Measurements from ENCODE around the gene C13orf46. TPM values are rescaled to one million over a fixed set of nuclear protein-coding genes. Genes with fewer than 3 reads are reported as not detected.

Gene C13orf46
- total and polyA plus RNA-seq, 2 donors (not counting 1 experiment from before 2014, with no cell fraction given) = 1.4 to 4.8 TPM

DNA sequence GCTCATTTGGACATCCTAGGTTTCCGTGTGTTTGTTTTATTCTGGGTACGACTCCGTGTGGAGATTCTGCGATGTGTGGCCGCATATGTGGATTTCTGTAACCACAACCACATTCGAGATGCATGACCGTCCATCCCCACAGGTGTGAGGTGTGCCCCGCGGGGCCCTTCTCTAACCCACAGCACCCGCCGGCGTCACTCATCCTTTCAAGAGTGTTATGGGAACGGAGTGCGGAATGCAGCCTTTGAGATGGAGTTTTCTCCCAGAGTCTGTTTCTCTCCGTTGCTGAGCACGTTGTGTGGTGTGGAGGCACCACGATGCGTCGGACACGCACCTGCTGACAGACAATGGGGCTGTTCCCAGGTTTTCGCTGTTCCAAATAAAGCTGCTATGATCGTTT is 40.0 kb downstream of the C13orf46 start:
- H3K27me3 Mint-ChIP-seq = peaks cover 41% of the 10 kb centered on the region

DNA sequence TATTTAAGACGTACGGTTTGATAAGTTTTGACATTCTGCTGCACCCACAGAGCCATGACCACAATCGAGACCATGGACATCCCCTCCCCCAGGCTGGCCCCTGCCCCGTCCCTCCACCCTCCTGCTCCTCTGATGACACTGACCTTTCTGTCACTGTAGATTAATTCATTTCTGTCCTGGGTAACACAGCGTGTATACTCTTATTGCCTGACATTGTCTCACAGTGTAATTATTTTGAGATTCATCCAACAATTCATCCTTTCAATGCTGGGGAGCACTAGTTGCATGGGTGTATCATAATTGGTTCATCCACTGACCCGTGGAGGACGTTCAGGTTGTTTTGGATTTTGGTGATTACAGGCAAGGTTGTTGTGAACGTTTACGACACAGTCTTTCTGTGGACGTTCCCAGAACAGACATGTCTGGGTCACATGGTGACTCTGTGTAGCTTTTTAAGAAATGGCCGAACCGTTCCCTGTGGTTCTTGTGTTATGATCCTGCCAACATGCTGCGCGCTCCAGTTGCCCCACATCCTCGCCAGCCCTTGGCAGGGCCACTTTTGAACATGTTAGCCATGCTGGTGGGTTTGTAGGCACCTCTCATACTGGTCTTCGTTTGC is 41.9 kb downstream of the C13orf46 start:
- ChIA-PET CTCF (no interaction called here), POLR2A (no interaction called here)
- Histone ChIP-seq H3K27me3 (replicated peaks in 1 of 4; ENCODE audit: control extremely low read depth in 1 of 4, control insufficient read depth in 3 of 4, insufficient read depth in 4 of 4, low read length in 3 of 4) (peaks cover 0 to 10% (median 1%) of the 10 kb centered on the region in 4 experiments), H3K27ac (ENCODE audit: low read length in 2 of 2) (no peak overlapping the region), H3K79me2 (ENCODE audit: control insufficient read depth, insufficient read depth, low read length) (no peaks in the 10 kb centered on the region), H3K36me3 (replicated peaks in 1 of 2; ENCODE audit: control extremely low read depth in 1 of 2, control insufficient read depth in 1 of 2, extremely low read depth in 1 of 2, insufficient read depth in 2 of 2, low read length in 1 of 2) (no peaks in the 10 kb centered on the region), H3K4me1 (ENCODE audit: control insufficient read depth in 2 of 2, insufficient read depth in 2 of 2, low read length in 2 of 2) (no peaks in the 10 kb centered on the region), H3K9me3 (ENCODE audit: control extremely low read depth in 1 of 3, control insufficient read depth in 2 of 3, insufficient read depth in 1 of 3, low read length in 2 of 3) (peaks cover 0 to 4% (median 0%) of the 10 kb centered on the region in 3 donors), H2AFZ (ENCODE audit: insufficient read depth, low read depth, low read length, poor library complexity, severe bottlenecking) (no peak overlapping the region), H4K20me1 (ENCODE audit: control insufficient read depth, insufficient read depth, low read length, poor library complexity, severe bottlenecking) (no peaks in the 10 kb centered on the region), H3K4me2 (replicated peaks; ENCODE audit: low read depth, low read length, poor library complexity, severe bottlenecking) (no peak overlapping the region), H3K9ac (ENCODE audit: low read length) (no peak overlapping the region), H3K4me3 (ENCODE audit: control extremely low read depth in 1 of 5, extremely low read depth in 1 of 5, insufficient read depth in 1 of 5, low read depth in 2 of 5, low read length in 4 of 5) (no peak overlapping the region)
- no peak for TF ChIP-seq EZH2 (IDR thresholded peaks at IDR 0.05; ENCODE audit: borderline replicate concordance, insufficient read depth, low read depth, low read length, poor library complexity, severe bottlenecking)
- TF ChIP-seq, protein P1, sequence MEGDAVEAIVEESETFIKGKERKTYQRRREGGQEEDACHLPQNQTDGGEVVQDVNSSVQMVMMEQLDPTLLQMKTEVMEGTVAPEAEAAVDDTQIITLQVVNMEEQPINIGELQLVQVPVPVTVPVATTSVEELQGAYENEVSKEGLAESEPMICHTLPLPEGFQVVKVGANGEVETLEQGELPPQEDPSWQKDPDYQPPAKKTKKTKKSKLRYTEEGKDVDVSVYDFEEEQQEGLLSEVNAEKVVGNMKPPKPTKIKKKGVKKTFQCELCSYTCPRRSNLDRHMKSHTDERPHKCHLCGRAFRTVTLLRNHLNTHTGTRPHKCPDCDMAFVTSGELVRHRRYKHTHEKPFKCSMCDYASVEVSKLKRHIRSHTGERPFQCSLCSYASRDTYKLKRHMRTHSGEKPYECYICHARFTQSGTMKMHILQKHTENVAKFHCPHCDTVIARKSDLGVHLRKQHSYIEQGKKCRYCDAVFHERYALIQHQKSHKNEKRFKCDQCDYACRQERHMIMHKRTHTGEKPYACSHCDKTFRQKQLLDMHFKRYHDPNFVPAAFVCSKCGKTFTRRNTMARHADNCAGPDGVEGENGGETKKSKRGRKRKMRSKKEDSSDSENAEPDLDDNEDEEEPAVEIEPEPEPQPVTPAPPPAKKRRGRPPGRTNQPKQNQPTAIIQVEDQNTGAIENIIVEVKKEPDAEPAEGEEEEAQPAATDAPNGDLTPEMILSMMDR (IDR thresholded peaks at IDR 0.05) = no peak
- Mint-ChIP-seq H3K27me3 (peaks cover 24% of the 10 kb centered on the region), H3K27ac (no peak overlapping the region), H3K4me3 (no peak overlapping the region), H3K9me3 (ENCODE audit: insufficient read depth) (no peaks in the 10 kb centered on the region), H3K4me1 (no peaks in the 10 kb centered on the region)
- WGBS (ENCODE audit: insufficient coverage) = 88% methylated on average over 12 of the region's 16 CpGs
- intact Hi-C loops (cut with micrococcal nuclease) = no loop called here
- no peak for ATAC-seq (ENCODE audit: low read depth)
- no peak for DNase-seq

More for the DNA sequence above, 40.0 kb downstream of the C13orf46 start:
- H4K20me1 ChIP-seq (ENCODE audit: control insufficient read depth, insufficient read depth, low read length, poor library complexity, severe bottlenecking) = no peaks in the 10 kb centered on the region
- 89% methylated on average over 22 of the region's 22 CpGs for WGBS (ENCODE audit: insufficient coverage)
- intact Hi-C loops (cut with micrococcal nuclease) = no loop called here
- TF ChIP-seq EZH2 (IDR thresholded peaks at IDR 0.05; ENCODE audit: borderline replicate concordance, insufficient read depth, low read depth, low read length, poor library complexity, severe bottlenecking) = no peak
- TF ChIP-seq, protein P1 (IDR thresholded peaks at IDR 0.05) = no peak
- no peak overlapping the region for H3K27ac ChIP-seq (ENCODE audit: low read length in 2 of 2)
- H3K36me3 ChIP-seq (replicated peaks in 1 of 2; ENCODE audit: control extremely low read depth in 1 of 2, control insufficient read depth in 1 of 2, extremely low read depth in 1 of 2, insufficient read depth in 2 of 2, low read length in 1 of 2) = no peaks in the 10 kb centered on the region
- no peaks in the 10 kb centered on the region for H3K4me1 ChIP-seq (ENCODE audit: control insufficient read depth in 2 of 2, insufficient read depth in 2 of 2, low read length in 2 of 2)
- ChIA-PET CTCF (no interaction called here), POLR2A (no interaction called here)
- no peaks in the 10 kb centered on the region for H3K79me2 ChIP-seq (ENCODE audit: control insufficient read depth, insufficient read depth, low read length)
- peaks cover 0 to 4% (median 0%) of the 10 kb centered on the region in 3 donors for H3K9me3 ChIP-seq (ENCODE audit: control extremely low read depth in 1 of 3, control insufficient read depth in 2 of 3, insufficient read depth in 1 of 3, low read length in 2 of 3)
- DNase-seq (no peak), ATAC-seq (ENCODE audit: low read depth) (no peak)
- no peak overlapping the region for H3K9ac ChIP-seq (ENCODE audit: low read length)
- Mint-ChIP-seq H3K4me1 (no peaks in the 10 kb centered on the region), H3K4me3 (no peak overlapping the region), H3K9me3 (ENCODE audit: insufficient read depth) (no peaks in the 10 kb centered on the region), H3K27ac (no peak overlapping the region)
- no peak overlapping the region for H2AFZ ChIP-seq (ENCODE audit: insufficient read depth, low read depth, low read length, poor library complexity, severe bottlenecking)
- H3K4me3 ChIP-seq (ENCODE audit: control extremely low read depth in 1 of 5, extremely low read depth in 1 of 5, insufficient read depth in 1 of 5, low read depth in 2 of 5, low read length in 4 of 5) = no peak overlapping the region
- H3K4me2 ChIP-seq (replicated peaks; ENCODE audit: low read depth, low read length, poor library complexity, severe bottlenecking) = no peak overlapping the region
- peaks cover 0 to 10% (median 1%) of the 10 kb centered on the region in 4 experiments for H3K27me3 ChIP-seq (replicated peaks in 1 of 4; ENCODE audit: control extremely low read depth in 1 of 4, control insufficient read depth in 3 of 4, insufficient read depth in 4 of 4, low read length in 3 of 4)

Measured in B cell (primary cell).